HG03060 (cell line): Measurements from ENCODE around the gene HAUS7.

Experiments used
- ATAC-seq: cut with Tn5 transposase; IDR thresholded peaks from one replicate; pipeline ENCODE4 v1.9.1; 2021; ENCODE audit warnings: low read depth, moderate number of reproducible peaks; ENCODE audit not compliant: unreplicated experiment

HAUS7 gene

GRCh38 chrX:153457827-153458466 is 12.4 kb downstream of the HAUS7 start:
- ATAC-seq = no peak

GRCh38 chrX:153457136-153457825 is 13.1 kb downstream of the HAUS7 start:
- ATAC-seq = no peak

- ATAC-seq = no peak
Measured at GRCh38 chrX:153456704-153457103, 13.7 kb downstream of the HAUS7 start.

- ATAC-seq = no peak
Measured at GRCh38 chrX:153456161-153456560, 14.2 kb downstream of the HAUS7 start.

- no peak for ATAC-seq
Measured at GRCh38 chrX:153455571-153455970, 14.8 kb downstream of the HAUS7 start.

GRCh38 chrX:153454901-153455550 is 15.3 kb downstream of the HAUS7 start:
- no peak for ATAC-seq

- ATAC-seq = no peak
Measured at GRCh38 chrX:153450949-153451277, 19.5 kb downstream of the HAUS7 start.

- no peak for ATAC-seq
Measured at GRCh38 chrX:153450114-153450948, 20.0 kb downstream of the HAUS7 start.

GRCh38 chrX:153449368-153450113 is 20.8 kb downstream of the HAUS7 start:
- ATAC-seq = no peak

- ATAC-seq = no peak
Measured at GRCh38 chrX:153448556-153449367, 21.6 kb downstream of the HAUS7 start.

GRCh38 chrX:153447581-153447960 is 22.8 kb downstream of the HAUS7 start:
- no peak for ATAC-seq

- no peak for ATAC-seq
Measured at GRCh38 chrX:153446950-153447580, 23.3 kb downstream of the HAUS7 start.

- no peak for ATAC-seq
Measured at GRCh38 chrX:153446636-153446936, 23.8 kb downstream of the HAUS7 start.

- ATAC-seq = no peak
Measured at GRCh38 chrX:153445856-153446635, 24.3 kb downstream of the HAUS7 start, which contains the start of gene TREX2. Gene TREX2, minus strand, starts transcription at chrX:153446056. Its CDS starts 626 bp downstream, at chrX:153445430.

- no peak for ATAC-seq
Measured at GRCh38 chrX:153445106-153445855, 25.1 kb downstream of the HAUS7 start.

GRCh38 chrX:153444333-153445011 is 25.9 kb downstream of the HAUS7 start:
- no peak for ATAC-seq
